HG03135 (cell line): ENCODE data around the gene PSG2.
"Not testable (repeated sequence)": the region's sequence is repeated elsewhere in the genome, so short reads cannot be mapped to it uniquely, and the experiment has no call there.

Experiments
- ATAC-seq: cut with Tn5 transposase; IDR thresholded peaks from one replicate; pipeline ENCODE4 v1.9.1; 2021; ENCODE audit warnings: mild to moderate bottlenecking, moderate library complexity; ENCODE audit not compliant: unreplicated experiment

The PSG2 gene

GRCh38 chr19:43082601-43083000 is at the start of gene PSG2:
TSS of gene PSG2 (minus strand) at chr19:43082701. CDS start at chr19:43082569, 132 bp downstream.
- ATAC-seq = not testable (repeated sequence)

- ATAC-seq = not testable (repeated sequence)
Observed at GRCh38 chr19:43131281-43131842, 48.9 kb upstream of the PSG2 start.

GRCh38 chr19:43129197-43129596 is 46.7 kb upstream of the PSG2 start:
- ATAC-seq = not testable (repeated sequence)

GRCh38 chr19:43127336-43127735 is 44.8 kb upstream of the PSG2 start:
- not testable (repeated sequence) for ATAC-seq

- ATAC-seq = no peak
Observed at GRCh38 chr19:43126720-43127119, 44.2 kb upstream of the PSG2 start.

GRCh38 chr19:43124360-43124759 is 41.9 kb upstream of the PSG2 start:
- no peak for ATAC-seq

- not testable (repeated sequence) for ATAC-seq
Observed at GRCh38 chr19:43120433-43121026, 38.0 kb upstream of the PSG2 start.

- not testable (repeated sequence) for ATAC-seq
Observed at GRCh38 chr19:43119526-43119925, 37.0 kb upstream of the PSG2 start.

GRCh38 chr19:43116421-43116820 is 33.9 kb upstream of the PSG2 start:
- not testable (repeated sequence) for ATAC-seq

DNA sequence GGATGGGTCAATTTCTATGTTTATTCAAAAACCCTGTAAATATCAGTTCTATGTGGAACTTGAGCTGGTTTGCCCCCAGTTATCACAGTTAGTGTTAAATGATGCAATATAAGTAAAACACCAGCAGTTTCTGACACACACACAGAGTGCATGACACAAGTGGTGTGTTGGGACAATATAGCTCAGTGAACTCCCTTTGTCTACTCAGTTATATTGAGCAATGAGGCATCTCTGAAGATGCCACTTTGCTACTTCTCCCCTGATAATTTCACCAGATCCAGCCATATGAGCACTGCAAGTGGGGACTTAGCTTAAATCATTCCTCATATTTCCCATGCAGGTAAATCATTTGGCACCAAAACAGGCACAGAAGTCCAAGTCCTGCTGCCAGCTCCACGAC is 33.0 kb upstream of the PSG2 start:
- not testable (repeated sequence) for ATAC-seq

DNA sequence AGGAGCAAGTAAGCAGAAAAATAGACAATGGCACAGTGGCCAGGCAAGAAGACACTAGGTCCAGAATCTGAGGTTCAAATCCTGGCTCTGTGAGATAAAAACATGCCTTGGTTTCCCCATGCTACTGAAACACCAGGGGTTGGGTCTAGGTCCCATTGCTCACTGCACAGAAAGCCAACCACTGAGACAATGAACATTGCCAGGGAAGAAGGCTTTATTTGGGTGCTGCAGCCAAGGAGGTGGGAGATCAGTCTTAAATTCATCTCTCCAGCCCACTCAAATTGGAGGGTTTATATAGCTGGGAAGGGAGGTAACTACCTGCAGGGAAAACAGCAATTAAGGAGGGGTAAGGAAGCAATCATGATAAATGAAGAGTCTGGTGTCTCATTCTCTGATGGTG is 32.6 kb upstream of the PSG2 start:
- not testable (repeated sequence) for ATAC-seq

DNA sequence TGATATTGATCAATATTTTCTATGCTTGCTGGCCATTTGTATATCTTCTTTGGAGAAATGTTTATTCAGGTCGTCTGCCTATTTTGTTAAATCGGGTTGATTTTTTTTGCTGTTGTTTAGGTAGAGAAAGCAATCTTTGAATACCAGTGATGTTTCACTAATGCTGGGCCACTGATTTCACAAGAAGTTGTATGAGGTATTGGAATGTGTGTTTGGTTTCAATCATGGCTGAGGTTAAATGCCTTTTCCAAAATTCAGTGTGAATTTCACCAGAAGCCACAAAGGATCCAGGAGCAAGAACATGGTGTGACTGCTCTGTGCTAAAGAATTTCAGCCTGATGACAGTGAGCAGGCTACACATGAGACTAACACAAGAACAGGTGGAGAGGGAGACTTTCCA is 32.1 kb upstream of the PSG2 start:
- not testable (repeated sequence) for ATAC-seq

DNA sequence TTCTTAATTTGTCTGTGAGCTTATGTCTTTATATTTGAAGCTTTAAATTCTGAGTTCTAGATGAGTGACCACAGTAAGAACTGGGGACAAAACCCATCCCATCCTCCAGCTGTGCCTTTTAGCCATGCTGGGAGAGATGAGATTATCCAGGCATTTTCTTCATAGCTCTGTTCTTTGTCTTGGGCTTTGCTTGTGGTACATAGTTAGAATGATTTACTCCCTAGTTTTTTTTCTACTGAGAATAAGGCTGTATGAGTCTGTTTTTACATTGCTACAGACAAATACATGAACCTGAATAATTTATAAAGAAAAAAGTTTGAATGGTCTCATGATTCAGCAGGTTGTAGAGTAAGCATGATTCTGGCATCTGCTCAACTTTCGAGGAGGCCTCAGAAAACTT is 24.9 kb upstream of the PSG2 start:
- ATAC-seq = not testable (repeated sequence)

DNA sequence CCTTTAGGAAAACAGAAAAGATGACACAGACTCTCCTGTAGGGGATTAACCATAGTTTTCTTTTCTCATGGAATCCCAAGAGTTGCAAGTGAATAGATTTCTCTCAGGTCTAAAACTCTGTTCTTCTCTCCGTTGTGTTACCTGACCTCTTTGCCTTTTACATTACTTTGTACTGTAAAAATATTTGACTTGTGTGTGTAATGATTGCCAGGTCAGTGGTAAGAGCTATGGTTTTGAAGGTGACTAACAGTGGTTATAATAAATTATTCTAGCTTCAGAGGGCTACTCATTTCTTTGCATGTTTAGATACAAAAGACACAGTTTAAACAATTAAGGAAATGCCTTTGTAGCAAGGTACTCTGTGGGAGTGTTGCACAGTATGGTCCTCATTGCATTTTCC is 23.0 kb upstream of the PSG2 start:
- no peak for ATAC-seq

DNA sequence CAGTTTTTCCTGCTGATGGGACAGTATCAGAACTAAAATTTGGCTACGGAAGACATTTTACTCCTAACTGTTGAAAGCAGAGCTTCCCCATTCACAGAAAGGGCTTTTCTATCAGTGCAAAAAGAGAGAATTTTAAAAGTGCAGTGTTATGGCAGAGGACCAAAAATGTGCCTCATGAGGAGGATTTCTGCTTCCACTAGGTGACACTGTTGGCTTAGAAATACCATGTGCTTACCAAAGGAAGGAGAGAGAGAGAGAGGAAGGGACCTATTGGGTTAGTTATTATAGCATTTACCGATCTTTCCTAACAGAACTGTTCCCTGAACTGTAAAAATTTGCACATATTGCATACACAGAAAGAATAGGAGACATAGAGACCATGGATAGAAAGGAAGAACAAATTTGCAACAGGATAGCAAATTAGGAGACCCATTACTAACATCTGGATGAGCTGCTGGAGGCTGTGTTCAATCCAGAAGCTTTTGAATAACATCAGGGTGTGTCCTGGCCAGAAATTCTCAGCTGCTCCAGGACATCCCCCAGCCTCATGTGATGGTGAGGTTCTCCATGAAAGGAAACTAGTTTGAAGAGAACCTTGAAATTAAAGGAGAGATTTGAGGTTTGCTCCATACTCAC is 21.8 kb upstream of the PSG2 start:
- not testable (repeated sequence) for ATAC-seq

DNA sequence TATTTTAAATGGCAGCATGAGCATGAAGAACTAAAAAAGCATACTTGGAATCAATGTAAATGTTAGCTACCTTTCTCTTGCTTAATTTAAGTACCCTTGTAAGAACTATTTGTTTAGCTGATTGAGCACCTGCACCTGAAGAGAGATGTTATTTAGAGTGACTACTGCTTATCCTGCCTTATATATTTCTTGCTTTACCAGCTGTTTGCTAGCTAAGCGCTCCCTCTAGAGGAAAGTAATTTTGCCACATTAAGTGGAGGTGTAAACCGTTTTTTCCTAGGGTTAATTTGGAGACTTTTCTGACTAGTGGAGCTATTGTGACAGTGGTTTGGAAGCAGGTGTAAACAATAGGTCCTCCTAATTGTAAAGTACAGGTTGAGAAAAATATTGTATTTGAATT is 19.4 kb upstream of the PSG2 start:
- ATAC-seq = no peak

DNA sequence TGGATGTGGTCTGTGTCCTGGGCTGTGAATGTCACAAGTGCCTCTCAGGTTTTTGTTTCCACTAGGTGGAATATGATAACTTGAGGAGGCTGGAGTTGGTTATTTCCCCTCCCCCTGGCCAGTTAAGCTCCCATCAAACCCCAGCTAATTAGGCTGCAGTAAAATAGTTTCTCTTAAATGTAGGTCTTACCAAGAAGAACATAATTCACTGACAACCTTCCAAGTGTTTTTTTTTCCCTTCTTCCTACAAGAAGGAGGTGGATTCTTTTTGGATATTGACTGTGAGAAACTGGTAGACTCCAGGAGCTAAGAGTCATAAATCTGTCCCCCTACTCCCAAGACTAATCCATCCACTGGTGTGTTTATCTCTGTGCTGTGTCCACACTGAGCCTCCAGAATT is 15.9 kb upstream of the PSG2 start:
- ATAC-seq = not testable (repeated sequence)

- not testable (repeated sequence) for ATAC-seq
Observed at GRCh38 chr19:43087702-43088340, 5.3 kb upstream of the PSG2 start.

DNA sequence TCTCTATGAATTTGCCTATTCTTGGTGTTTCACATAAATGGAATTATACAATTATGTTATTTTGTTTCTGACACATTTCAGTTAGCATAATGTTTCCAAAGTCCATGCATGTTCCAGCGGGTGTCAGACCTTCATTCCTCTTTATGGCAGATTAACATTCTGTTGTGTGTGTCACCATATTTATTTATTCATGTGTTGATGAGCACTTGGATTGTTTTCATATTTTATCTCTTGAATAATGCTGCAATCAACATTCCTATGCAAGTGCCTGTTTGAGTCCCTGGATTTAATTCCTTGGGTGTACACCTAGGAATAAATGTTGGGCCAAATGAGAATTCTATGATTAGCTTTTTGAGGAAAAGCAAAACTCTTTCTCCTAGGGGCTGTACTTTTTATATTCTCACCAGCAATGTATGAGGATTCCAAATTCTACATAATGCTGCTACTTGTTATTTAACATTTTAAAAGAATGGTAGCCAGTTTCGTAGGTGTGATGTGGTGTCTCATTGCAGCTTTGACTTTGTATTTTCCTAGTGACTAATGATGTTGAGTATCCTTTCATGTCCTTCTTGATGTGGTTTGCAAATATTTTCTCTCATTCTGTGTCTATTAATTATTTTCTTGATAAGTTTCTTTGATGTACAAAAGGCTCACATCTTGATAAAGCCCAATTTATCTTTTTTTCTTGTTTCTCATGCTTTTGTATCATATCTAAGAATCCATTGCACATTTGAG is 3.5 kb upstream of the PSG2 start:
- not testable (repeated sequence) for ATAC-seq

DNA sequence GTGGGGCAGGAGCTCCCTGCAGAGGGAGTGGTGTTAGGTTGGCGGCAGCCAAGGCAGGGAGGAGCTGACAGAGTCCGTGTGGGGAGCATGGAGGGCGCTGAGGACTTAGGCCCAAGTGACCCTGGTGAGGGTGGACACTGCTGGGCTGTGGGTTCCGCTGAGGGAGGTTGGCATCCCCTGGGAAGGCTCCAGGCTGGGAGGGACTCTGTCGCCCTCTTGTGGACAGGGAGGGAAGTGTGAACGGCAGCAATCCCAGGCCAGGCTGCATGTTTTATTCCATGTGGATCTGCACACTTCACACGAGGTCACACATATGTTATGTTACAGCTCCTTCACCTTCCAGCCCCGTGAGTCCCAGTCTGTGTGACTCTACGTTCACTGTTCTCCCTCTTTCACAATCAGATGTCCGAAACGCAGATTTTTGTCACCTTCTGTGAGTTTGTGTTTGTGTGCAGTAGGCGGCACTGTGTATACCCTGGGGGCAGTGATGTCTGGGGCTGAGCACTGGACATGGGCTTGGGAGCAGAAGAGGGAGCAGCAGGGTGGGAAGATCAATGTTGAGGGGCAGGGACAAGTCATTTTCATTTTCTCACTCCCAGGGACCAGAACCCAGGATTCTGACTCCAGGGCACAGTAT is 1.8 kb upstream of the PSG2 start:
- ATAC-seq = not testable (repeated sequence)

DNA sequence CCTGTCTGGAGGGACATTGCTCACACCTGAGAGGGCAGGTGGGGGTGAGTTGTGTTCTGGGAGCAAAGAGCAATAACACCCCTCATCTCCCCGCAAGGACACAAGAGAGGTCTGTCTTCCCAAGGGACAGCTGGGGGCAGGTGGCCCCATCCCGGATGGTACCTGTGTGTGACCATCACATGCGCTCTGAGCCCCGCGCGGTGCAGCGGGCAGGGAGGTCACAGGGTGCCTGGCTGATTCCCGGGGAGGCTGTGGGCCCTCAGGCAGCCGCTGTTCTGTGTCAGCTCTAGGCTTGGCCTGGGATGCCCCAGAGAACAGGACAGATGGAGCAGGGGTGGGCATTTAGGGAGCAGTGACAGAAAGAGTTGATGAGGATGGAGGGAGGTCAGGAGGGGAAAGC is 1.2 kb upstream of the PSG2 start:
- ATAC-seq = not testable (repeated sequence)
